ENCODE data around the gene TBC1D30. TPM values are rescaled to one million over a fixed set of nuclear protein-coding genes. Genes with fewer than 3 reads are reported as not detected.

TBC1D30 gene
- total RNA-seq, 4 donors from 2014 or later: 1.8 to 8.0 (median 3.5) TPM

DNA sequence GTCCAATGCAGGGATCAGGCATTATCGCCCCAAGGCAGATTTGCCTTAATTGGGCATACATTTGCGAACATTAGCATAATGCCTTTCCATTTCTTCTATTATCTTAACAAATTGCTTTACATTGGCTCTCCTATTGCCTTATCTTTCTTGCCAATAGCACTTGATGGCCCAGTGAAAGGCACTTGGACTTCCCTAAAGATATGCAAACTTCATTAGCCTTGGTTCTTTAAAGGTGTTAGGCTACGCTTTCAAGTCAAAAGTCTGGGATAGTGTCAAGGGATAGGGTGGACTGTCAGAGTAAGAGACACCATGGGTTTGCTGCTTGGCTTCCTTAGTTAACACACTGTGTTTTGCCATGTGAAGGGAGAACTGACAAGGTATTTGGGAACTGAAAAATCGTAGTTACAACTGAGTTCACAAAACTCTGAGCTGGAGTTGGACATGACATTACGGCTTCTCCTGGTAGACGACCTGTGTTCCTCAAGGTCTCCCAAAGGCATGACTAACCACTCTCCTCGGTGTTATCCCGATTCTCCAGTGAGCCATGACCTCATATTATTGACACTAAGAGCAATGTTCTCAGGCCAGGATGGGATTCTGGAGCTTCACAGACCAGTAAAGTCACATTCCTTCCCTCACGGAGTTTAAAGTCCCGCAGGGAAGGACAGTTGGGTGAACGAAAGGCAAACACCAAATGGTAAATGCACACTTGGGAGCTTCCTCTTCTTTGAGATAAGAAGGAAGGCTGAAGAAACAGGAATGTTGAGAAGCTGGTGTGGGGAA lies 65.2 kb downstream of the TBC1D30 start:
- Histone ChIP-seq H3K27ac (no peak overlapping the region), H3K4me3 (no peak overlapping the region), H3K9me3 (no peaks in the 10 kb centered on the region), H3K27me3 (peaks cover 0 to 20% (median 0%) of the 10 kb centered on the region in 4 donors), H3K36me3 (no peaks in the 10 kb centered on the region), H3K4me1 (no peaks in the 10 kb centered on the region)
- WGBS, 2 donors: 53 to 62% methylated on average over 11 of the region's 11 CpGs
- TF ChIP-seq CTCF (IDR thresholded peaks at IDR 0.05) (no peak), POLR2A (IDR thresholded peaks at IDR 0.05) (no peak)
- no peak for DNase-seq
- intact Hi-C loops (cut with DNase I): loop anchor here (5.0 kb wide), 1 partner anchor 233 kb away; the partner anchor contains the start of gene WIF1

DNA sequence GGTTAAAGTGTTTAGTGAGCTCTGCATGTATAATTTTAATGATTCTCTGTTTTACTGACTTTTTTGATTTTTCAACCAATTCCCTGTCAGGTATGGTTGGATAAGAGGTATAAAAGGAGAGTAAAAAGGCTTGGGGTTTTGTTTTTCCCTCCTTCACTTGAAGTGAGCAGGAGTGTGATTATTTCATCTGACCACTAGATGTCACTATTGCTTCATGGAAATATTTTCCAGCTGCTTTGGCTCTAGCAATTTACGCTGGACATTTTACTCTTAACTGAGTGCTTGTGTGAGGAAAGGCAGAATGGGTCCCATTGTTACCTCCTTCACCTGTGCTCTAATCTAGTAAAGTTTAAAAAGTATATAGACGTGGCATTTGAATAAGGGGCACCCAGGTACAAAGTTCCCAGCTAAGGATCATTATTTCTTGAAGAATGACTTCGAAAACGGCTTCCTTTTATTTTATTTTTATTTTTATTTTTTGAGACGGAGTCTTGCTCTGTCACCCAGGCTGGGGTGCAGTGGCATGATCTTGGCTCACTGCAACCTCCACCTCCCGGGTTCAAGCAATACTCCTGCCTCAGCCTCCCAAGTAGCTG lies 66.5 kb downstream of the TBC1D30 start:
- H3K36me3 ChIP-seq: no peaks in the 10 kb centered on the region
- DNase-seq: no peak
- intact Hi-C loops (cut with DNase I): loop anchor here (5.0 kb wide), 1 partner anchor 231 kb away; the partner anchor contains the start of gene WIF1
- H3K27ac ChIP-seq: no peak overlapping the region
- no peak overlapping the region for H3K4me3 ChIP-seq
- no peaks in the 10 kb centered on the region for H3K9me3 ChIP-seq
- WGBS, 2 donors: 49 to 58% methylated on average over 6 of the region's 6 CpGs
- peak; percentile 45 to 88 (median 80) for TF ChIP-seq CTCF (IDR thresholded peaks at IDR 0.05)
- no peak for TF ChIP-seq POLR2A (IDR thresholded peaks at IDR 0.05)
- no peaks in the 10 kb centered on the region for H3K4me1 ChIP-seq
- peaks cover 0 to 24% (median 0%) of the 10 kb centered on the region in 4 donors for H3K27me3 ChIP-seq

GRCh38 chr12:64891629-64892028 lies 67.2 kb downstream of the TBC1D30 start:
- no peak for DNase-seq
- WGBS, 2 donors: 89% methylated on average over 1 of the region's 1 CpG; no CpG with 5 or more reads in 1 of the 2 donors
- H3K36me3 ChIP-seq: no peaks in the 10 kb centered on the region
- H3K4me3 ChIP-seq: no peak overlapping the region
- no peaks in the 10 kb centered on the region for H3K9me3 ChIP-seq
- no peaks in the 10 kb centered on the region for H3K4me1 ChIP-seq
- peaks cover 0 to 24% (median 0%) of the 10 kb centered on the region in 4 donors for H3K27me3 ChIP-seq
- TF ChIP-seq CTCF (IDR thresholded peaks at IDR 0.05): no peak
- TF ChIP-seq POLR2A (IDR thresholded peaks at IDR 0.05): no peak
- intact Hi-C loops (cut with DNase I): loop anchor here (5.0 kb wide), 1 partner anchor 231 kb away; the partner anchor contains the start of gene WIF1
- no peak overlapping the region for H3K27ac ChIP-seq

GRCh38 chr12:64892561-64892960 lies 68.1 kb downstream of the TBC1D30 start:
- no peaks in the 10 kb centered on the region for H3K9me3 ChIP-seq
- intact Hi-C loops (cut with DNase I): loop anchor here (5.0 kb wide), 1 partner anchor 230 kb away; the partner anchor contains the start of gene WIF1

More at GRCh38 chr12:64892561-64892960, 68.1 kb downstream of the TBC1D30 start:
- no peaks in the 10 kb centered on the region for H3K4me1 ChIP-seq
- no peak for DNase-seq
- peaks cover 0 to 24% (median 0%) of the 10 kb centered on the region in 4 donors for H3K27me3 ChIP-seq
- TF ChIP-seq POLR2A (IDR thresholded peaks at IDR 0.05) (no peak), CTCF (IDR thresholded peaks at IDR 0.05) (no peak)
- WGBS, 2 donors: 88% methylated on average over 4 of the region's 4 CpGs
- H3K4me3 ChIP-seq: no peak overlapping the region
- H3K27ac ChIP-seq: no peak overlapping the region
- H3K36me3 ChIP-seq: no peaks in the 10 kb centered on the region
